ENCODE data around the gene ASB4. TPM values are rescaled to one million over a fixed set of nuclear protein-coding genes. Genes with fewer than 3 reads are reported as not detected.

ASB4 gene, protein sequence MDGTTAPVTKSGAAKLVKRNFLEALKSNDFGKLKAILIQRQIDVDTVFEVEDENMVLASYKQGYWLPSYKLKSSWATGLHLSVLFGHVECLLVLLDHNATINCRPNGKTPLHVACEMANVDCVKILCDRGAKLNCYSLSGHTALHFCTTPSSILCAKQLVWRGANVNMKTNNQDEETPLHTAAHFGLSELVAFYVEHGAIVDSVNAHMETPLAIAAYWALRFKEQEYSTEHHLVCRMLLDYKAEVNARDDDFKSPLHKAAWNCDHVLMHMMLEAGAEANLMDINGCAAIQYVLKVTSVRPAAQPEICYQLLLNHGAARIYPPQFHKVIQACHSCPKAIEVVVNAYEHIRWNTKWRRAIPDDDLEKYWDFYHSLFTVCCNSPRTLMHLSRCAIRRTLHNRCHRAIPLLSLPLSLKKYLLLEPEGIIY
- total RNA-seq: not detected

DNA sequence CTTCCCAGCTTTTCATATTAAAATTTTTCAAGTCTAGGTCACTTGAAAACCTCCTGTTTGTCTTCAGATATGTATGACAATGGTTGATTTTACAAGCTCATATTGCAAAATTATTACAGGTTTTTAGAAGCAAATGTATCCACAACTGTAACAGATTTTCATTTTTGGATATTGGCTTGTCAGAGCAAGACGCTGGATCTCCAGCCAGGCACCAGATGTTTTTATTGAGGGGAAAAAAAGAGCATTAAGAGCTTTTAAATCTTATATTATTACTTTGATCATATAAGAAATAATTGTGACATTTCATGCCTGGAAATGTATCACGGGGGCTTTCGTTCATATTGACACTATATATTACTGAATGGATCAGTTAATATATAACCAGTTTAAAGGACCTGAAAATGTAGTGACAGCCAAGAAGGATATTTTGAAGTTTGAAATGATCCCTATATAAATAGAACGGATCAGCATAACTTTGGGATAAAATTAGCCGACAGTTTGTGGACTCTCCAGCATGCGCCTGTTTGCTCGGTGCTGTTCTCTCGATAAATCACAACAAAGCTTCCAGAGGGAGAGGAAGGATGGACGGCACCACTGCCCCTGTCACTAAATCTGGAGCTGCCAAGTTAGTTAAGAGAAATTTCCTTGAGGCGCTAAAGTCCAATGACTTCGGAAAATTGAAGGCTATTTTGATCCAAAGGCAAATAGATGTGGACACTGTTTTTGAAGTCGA, at the start of gene ASB4:
ASB4 (plus strand) TSS at position 553 of the 733 bp plus-strand sequence; CDS start at position 582, 29 bp downstream.
- DNase-seq (no peak), ATAC-seq (no peak)
- Histone ChIP-seq H3K9me3 (no peaks in the 10 kb centered on the region), H3K27ac (no peak within 1 kb of the TSS), H3K27me3 (no peaks in the 10 kb centered on the region), H3K4me3 (no peak within 1 kb of the TSS), H3K4me1 (no peaks in the 10 kb centered on the region), H3K36me3 (replicated peaks in 1 of 2; ENCODE audit: insufficient read depth in 1 of 2, low read depth in 2 of 2) (no peaks in the 10 kb centered on the region)
- TF ChIP-seq, protein P1, sequence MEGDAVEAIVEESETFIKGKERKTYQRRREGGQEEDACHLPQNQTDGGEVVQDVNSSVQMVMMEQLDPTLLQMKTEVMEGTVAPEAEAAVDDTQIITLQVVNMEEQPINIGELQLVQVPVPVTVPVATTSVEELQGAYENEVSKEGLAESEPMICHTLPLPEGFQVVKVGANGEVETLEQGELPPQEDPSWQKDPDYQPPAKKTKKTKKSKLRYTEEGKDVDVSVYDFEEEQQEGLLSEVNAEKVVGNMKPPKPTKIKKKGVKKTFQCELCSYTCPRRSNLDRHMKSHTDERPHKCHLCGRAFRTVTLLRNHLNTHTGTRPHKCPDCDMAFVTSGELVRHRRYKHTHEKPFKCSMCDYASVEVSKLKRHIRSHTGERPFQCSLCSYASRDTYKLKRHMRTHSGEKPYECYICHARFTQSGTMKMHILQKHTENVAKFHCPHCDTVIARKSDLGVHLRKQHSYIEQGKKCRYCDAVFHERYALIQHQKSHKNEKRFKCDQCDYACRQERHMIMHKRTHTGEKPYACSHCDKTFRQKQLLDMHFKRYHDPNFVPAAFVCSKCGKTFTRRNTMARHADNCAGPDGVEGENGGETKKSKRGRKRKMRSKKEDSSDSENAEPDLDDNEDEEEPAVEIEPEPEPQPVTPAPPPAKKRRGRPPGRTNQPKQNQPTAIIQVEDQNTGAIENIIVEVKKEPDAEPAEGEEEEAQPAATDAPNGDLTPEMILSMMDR (IDR thresholded peaks at IDR 0.05): no peak
- WGBS, 2 donors: 54 to 57% methylated on average over 12 of the region's 12 CpGs
- intact Hi-C loops (cut with DNase I): no loop called here

DNA sequence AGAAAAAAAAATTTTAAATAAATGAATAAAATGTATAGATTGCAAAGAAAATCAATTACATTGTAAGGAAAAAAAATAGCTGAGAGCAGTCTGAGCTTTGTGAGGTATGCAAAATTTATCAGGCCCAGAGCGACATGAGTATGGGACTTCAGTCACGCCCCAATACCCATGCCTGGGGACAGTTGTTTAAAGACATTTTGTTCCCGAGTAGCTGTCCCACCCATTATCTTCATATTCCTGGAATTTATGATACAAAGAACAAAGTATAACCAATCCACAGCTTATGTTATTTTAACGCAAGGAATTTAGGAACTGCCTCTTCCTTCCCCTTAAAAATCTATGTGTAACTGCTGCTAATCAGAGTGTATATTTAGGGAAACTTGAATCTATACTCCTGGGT, 49.3 kb upstream of the ASB4 start:
- no peak for DNase-seq
- Histone ChIP-seq H3K9me3 (no peaks in the 10 kb centered on the region), H3K27me3 (no peaks in the 10 kb centered on the region), H3K36me3 (replicated peaks in 1 of 2; ENCODE audit: insufficient read depth in 1 of 2, low read depth in 2 of 2) (no peaks in the 10 kb centered on the region), H3K4me3 (no peak overlapping the region), H3K4me1 (peaks cover 17% of the 10 kb centered on the region), H3K27ac (no peak overlapping the region)
- ATAC-seq: no peak
- WGBS, 2 donors: 72 to 75% methylated on average over 4 of the region's 4 CpGs
- intact Hi-C loops (cut with DNase I): no loop called here
- TF ChIP-seq POLR2A (IDR thresholded peaks at IDR 0.05): no peak
- TF ChIP-seq, protein P1 (IDR thresholded peaks at IDR 0.05): no peak

DNA sequence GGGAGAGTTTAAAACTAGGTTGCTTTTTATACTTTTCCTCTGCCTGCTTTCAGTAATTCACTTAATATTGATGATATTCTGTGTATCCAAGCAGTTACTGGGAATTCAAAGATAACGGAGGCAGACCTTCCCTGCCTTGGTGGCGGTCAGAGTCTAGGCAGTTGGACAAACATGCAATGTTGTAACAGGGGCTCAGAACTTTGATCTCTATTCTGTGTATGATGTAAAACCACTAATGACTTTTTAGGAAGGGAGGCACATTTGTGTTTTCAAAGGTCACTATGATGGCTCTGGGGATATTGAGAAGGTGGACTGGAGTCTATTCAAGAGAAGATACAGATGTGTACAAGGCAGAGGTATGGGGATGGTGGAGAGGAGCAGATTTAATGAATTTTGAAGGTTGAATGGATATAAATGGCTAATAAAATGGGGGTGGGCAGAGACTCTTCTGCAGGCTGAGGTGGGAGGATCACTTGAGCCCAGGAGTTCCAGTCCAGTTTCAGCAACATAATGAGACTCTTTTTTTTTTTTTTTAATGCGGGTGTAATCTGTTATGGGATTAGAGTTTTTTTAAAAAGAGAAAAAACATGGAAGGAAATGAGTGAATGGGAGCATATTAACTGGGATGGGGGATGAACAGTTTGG, 45.2 kb upstream of the ASB4 start:
- ATAC-seq: no peak
- no peak for TF ChIP-seq POLR2A (IDR thresholded peaks at IDR 0.05)
- TF ChIP-seq, protein P1 (IDR thresholded peaks at IDR 0.05): no peak

DNA sequence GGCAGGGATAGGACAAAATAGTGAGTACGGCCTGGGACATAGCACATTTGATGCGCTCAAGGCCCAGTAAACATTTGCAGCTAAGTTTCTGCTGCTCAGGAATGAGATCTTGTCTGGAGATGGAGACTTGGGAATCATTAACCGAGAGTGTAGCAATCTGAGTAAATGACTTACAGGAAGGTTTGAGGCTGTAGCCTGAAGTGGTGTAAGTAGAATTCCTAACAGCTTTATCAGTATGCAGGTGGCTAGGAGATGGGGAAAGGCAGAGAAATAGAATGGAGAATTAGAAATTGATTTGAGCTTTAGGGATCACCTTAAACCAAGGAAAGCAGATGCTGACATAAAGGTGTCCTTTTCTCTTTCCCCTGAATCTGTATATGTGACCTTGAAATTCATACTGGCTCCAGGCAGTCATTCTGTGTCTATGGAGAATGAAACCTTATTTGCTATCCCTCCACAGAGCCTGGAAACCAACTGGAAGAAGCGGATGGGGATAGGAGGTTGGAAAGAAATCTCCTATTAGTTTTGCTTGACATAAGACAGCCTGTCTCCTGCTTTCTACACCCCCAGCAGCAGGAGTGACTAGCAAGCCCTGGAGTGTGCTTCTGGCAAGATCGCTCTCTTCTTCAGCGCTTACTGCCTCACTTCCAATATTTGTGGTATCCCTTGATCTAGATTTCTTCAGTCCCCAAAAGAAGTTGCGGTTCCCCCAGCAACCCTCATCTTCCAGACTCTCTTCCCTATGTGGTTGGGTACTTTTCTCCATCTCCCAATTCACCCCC, 44.5 kb upstream of the ASB4 start:
- Histone ChIP-seq H3K9me3 (no peaks in the 10 kb centered on the region), H3K27ac (peak overlapping the region in 1 of 4 donors; percentile 54), H3K4me3 (no peak overlapping the region), H3K36me3 (replicated peaks in 1 of 2; ENCODE audit: insufficient read depth in 1 of 2, low read depth in 2 of 2) (no peaks in the 10 kb centered on the region), H3K4me1 (no peaks in the 10 kb centered on the region), H3K27me3 (no peaks in the 10 kb centered on the region)
- intact Hi-C loops (cut with DNase I): no loop called here
- peak; percentile 67 for ATAC-seq
- DNase-seq: no peak
- TF ChIP-seq POLR2A (IDR thresholded peaks at IDR 0.05): no peak
- TF ChIP-seq, protein P1 (IDR thresholded peaks at IDR 0.05): no peak
- WGBS, 2 donors: 75 to 79% methylated on average over 6 to 7 of the region's 7 CpGs

More for the DNA sequence above, 45.2 kb upstream of the ASB4 start:
- H3K4me3 ChIP-seq: no peak overlapping the region
- H3K36me3 ChIP-seq (replicated peaks in 1 of 2; ENCODE audit: insufficient read depth in 1 of 2, low read depth in 2 of 2): no peaks in the 10 kb centered on the region
- no peaks in the 10 kb centered on the region for H3K9me3 ChIP-seq
- peaks cover 2% of the 10 kb centered on the region for H3K4me1 ChIP-seq
- DNase-seq: no peak
- intact Hi-C loops (cut with DNase I): no loop called here
- no peaks in the 10 kb centered on the region for H3K27me3 ChIP-seq
- 84 to 88% methylated on average over 3 of the region's 3 CpGs for WGBS, 2 donors
- no peak overlapping the region for H3K27ac ChIP-seq
